Endothelial cell of umbilical vein (primary cell): Measurements from ENCODE around the gene FXYD3.

Source experiments
- POLR2A ChIP-seq: IDR thresholded peaks from 2 replicates; pipeline ENCODE4 v1.6.1; 2012; ENCODE audit warnings: low read depth, mild to moderate bottlenecking, control low read depth, low read length
- POLR2AphosphoS5 ChIP-seq: IDR thresholded peaks from 2 replicates; pipeline ENCODE4 v1.6.1; 2012; ENCODE audit warnings: low read depth, mild to moderate bottlenecking, control low read depth, low read length, moderate library complexity; ENCODE audit not compliant: insufficient read depth
- TF ChIP-seq, protein P1 (sequence below), 2 donors: IDR thresholded peaks; 1 replicate in 1 of 2; 2 replicates in 1 of 2; pipeline ENCODE4 v1.5.1; 2011; ENCODE audit warnings: low read length in 2 of 2, mild to moderate bottlenecking in 2 of 2, moderate library complexity in 2 of 2, control low read depth in 1 of 2, inconsistent platforms in 1 of 2, low read depth in 1 of 2; ENCODE audit not compliant: insufficient read depth in 1 of 2; ENCODE audit errors: extremely low read depth in 1 of 2

DNA sequence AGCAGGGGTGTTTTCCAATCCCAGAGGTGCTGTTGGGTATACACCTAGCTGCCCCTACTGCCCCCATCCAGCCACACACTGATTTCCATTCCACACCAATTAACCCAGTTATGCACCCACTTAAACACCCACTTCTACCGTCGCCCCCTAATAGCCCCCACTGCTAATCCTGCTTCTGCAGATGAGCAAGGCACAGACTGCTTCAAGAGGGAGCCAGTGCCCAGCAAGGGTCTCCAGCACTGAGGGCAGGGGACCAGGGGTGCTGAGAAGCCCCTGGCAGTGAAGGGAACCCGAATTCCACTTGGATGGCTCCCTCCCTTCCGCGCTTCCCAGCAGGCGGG, 28.6 kb downstream of the FXYD3 start:
- TF ChIP-seq, protein P1, sequence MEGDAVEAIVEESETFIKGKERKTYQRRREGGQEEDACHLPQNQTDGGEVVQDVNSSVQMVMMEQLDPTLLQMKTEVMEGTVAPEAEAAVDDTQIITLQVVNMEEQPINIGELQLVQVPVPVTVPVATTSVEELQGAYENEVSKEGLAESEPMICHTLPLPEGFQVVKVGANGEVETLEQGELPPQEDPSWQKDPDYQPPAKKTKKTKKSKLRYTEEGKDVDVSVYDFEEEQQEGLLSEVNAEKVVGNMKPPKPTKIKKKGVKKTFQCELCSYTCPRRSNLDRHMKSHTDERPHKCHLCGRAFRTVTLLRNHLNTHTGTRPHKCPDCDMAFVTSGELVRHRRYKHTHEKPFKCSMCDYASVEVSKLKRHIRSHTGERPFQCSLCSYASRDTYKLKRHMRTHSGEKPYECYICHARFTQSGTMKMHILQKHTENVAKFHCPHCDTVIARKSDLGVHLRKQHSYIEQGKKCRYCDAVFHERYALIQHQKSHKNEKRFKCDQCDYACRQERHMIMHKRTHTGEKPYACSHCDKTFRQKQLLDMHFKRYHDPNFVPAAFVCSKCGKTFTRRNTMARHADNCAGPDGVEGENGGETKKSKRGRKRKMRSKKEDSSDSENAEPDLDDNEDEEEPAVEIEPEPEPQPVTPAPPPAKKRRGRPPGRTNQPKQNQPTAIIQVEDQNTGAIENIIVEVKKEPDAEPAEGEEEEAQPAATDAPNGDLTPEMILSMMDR (IDR thresholded peaks at IDR 0.05; ENCODE audit: extremely low read depth in 1 of 2, insufficient read depth in 1 of 2, low read depth in 1 of 2, low read length in 2 of 2), result no peak
- TF ChIP-seq POLR2A, result no peak
- no peak for TF ChIP-seq POLR2AphosphoS5
